PC-3 (cell line): ENCODE measurements around the gene PTDSS2. TPM values are rescaled to one million over a fixed set of nuclear protein-coding genes. Genes with fewer than 3 reads are reported as not detected.

ENCODE experiments used
- ATAC-seq: fragments of 200-7000 bp; cut with Tn5 transposase; 2 replicates; pipeline ENCODE4 v1.9.1; 2020; ENCODE audit warnings: mild to moderate bottlenecking, moderate library complexity
- BruUV-seq: library from RNA; stranded (reverse); fragments of 400-500 nt; replicated peaks from 2 replicates; lab custom pipeline; 2021; lab: Mats Ljungman, UMichigan
- CTCF ChIA-PET: fragments of 300-600 bp; sonication (Branson Sonifier 250); formaldehyde crosslinking; loops from one replicate; lab custom pipeline; 2022; ENCODE audit warnings: antibody characterized with exemption; lab: Charles Lee
- POLR2A ChIA-PET: fragments of 300-600 bp; sonication (Branson Sonifier 250); formaldehyde crosslinking; loops from one replicate; lab custom pipeline; 2022; ENCODE audit warnings: antibody characterized with exemption; ENCODE audit not compliant: unreplicated experiment; lab: Charles Lee
- DNase-seq: peaks from one replicate; pipeline ENCODE4 v3.0.0-alpha.2; 2015
- H2AFZ ChIP-seq: fragments of 300-600 bp; sonication (generic); 2 replicates; pipeline ENCODE4 v1.6.0; 2016; ENCODE audit warnings: antibody characterized with exemption, low read length
- H3F3A ChIP-seq: fragments of 300-600 bp; sonication (generic); one replicate; pipeline ENCODE4 v1.6.0; 2017; ENCODE audit warnings: antibody characterized with exemption, low read length, control low read depth, mild to moderate bottlenecking; ENCODE audit not compliant: unreplicated experiment
- H3K27ac ChIP-seq: fragments of 300-600 bp; sonication (generic); 2 replicates; pipeline ENCODE4 v1.5.1; 2016; ENCODE audit warnings: mild to moderate bottlenecking, low read length
- H3K27me3 ChIP-seq: fragments of 300-600 bp; sonication (generic); 2 replicates; pipeline ENCODE4 v1.6.1; 2016; ENCODE audit warnings: low read length, mixed read lengths
- H3K36me3 ChIP-seq: fragments of 300-600 bp; sonication (generic); 2 replicates; pipeline ENCODE4 v1.6.1; 2016; ENCODE audit warnings: low read depth, mixed run types, low read length, mixed read lengths
- H3K4me1 ChIP-seq: fragments of 300-600 bp; sonication (generic); 2 replicates; pipeline ENCODE4 v1.5.1; 2016; ENCODE audit warnings: low read length; ENCODE audit not compliant: insufficient read depth
- H3K4me2 ChIP-seq: fragments of 300-600 bp; sonication (generic); 2 replicates; pipeline ENCODE4 v1.6.0; 2016; ENCODE audit warnings: low read length
- H3K4me3 ChIP-seq: fragments of 300-600 bp; sonication (generic); 2 replicates; pipeline ENCODE4 v1.5.1; 2016; ENCODE audit warnings: mild to moderate bottlenecking, low read length, mixed read lengths
- H3K79me2 ChIP-seq: fragments of 300-600 bp; sonication (generic); 2 replicates; pipeline ENCODE4 v1.6.1; 2017; ENCODE audit warnings: low read length, mixed read lengths
- H3K9ac ChIP-seq: fragments of 300-600 bp; sonication (generic); 2 replicates; pipeline ENCODE4 v1.6.0; 2016; ENCODE audit warnings: mild to moderate bottlenecking, low read length
- H3K9me2 ChIP-seq: fragments of 300-600 bp; sonication (generic); replicated peaks from 2 replicates; pipeline ENCODE4 v1.6.1; 2016; ENCODE audit warnings: mixed run types, low read length, mixed read lengths
- H3K9me3 ChIP-seq: fragments of 300-600 bp; sonication (generic); 2 replicates; pipeline ENCODE4 v1.6.1; 2016; ENCODE audit warnings: low read length, mixed read lengths
- H4K20me1 ChIP-seq: fragments of 300-600 bp; sonication (generic); 2 replicates; pipeline ENCODE4 v1.6.1; 2016; ENCODE audit warnings: low read length, mixed read lengths
- CTCF ChIP-seq: fragments of 300-600 bp; sonication (generic); conservative IDR thresholded peaks from 2 replicates; pipeline ENCODE4 v1.5.1; 2017; ENCODE audit warnings: antibody characterized with exemption, low read depth, mild to moderate bottlenecking, low read length
- EZH2 ChIP-seq: fragments of 300-600 bp; sonication (generic); IDR thresholded peaks from one replicate; pipeline ENCODE4 v1.6.1; 2017; ENCODE audit warnings: antibody characterized with exemption, mild to moderate bottlenecking, low read length; ENCODE audit not compliant: unreplicated experiment
- EZH2phosphoT487 ChIP-seq: fragments of 300-600 bp; sonication (generic); IDR thresholded peaks from 2 replicates; pipeline ENCODE4 v1.6.1; 2018; ENCODE audit warnings: mild to moderate bottlenecking, antibody characterized with exemption, low read length, borderline replicate concordance
- intact Hi-C: fragments of 100-400 bp; cut with micrococcal nuclease; formaldehyde crosslinking; loops from 2 replicates; pipeline ENCODE4 v1.9.0; 2023
- total RNA-seq: library from RNA; depleted of rRNA; stranded (reverse); fragments of >200 nt; gene quantifications from 2 replicates; pipeline ENCODE4 v1.2.3, GENCODE V29; 2014

Gene PTDSS2
- total RNA-seq, 1 experiment from 2014 or later = 53.0 TPM

GRCh38 chr11:472272-472671 is 22.2 kb downstream of the PTDSS2 start:
- no peak overlapping the region for H3K4me2 ChIP-seq
- no peak overlapping the region for H3K4me3 ChIP-seq
- intact Hi-C loops = no loop called here
- 0 out of 2 replicates have a peak, but pooled peaks cover 4% of the 10 kb centered on the region for H3K79me2 ChIP-seq
- H3K9me2 ChIP-seq = no peaks in the 10 kb centered on the region
- DNase-seq = no peak
- no peak overlapping the region for H2AFZ ChIP-seq
- H3K9ac ChIP-seq = no peak overlapping the region
- no peaks in the 10 kb centered on the region for H3K27me3 ChIP-seq
- no peaks in the 10 kb centered on the region for H4K20me1 ChIP-seq
- no peaks in the 10 kb centered on the region for H3K9me3 ChIP-seq
- no peaks in the 10 kb centered on the region for H3F3A ChIP-seq
- no peak for TF ChIP-seq CTCF
- no peak for TF ChIP-seq EZH2phosphoT487
- TF ChIP-seq EZH2 = no peak
- H3K36me3 ChIP-seq = no peaks in the 10 kb centered on the region
- POLR2A ChIA-PET = no interaction called here
- H3K27ac ChIP-seq = no peak overlapping the region
- ATAC-seq = no peak
- no TSS peak for BruUV-seq
- CTCF ChIA-PET = no interaction called here
- peaks cover 7% of the 10 kb centered on the region; the same call in 1 of the 2 replicates for H3K4me1 ChIP-seq

- H3K9ac ChIP-seq = no peak overlapping the region
- H3F3A ChIP-seq = no peaks in the 10 kb centered on the region
- no peak for ATAC-seq
- no peak overlapping the region for H2AFZ ChIP-seq
- BruUV-seq = no TSS peak
- no peak overlapping the region for H3K4me2 ChIP-seq
- no peaks in the 10 kb centered on the region for H3K9me3 ChIP-seq
- no peak for DNase-seq
- ChIA-PET POLR2A (no interaction called here), CTCF (no interaction called here)
- no peaks in the 10 kb centered on the region for H4K20me1 ChIP-seq
- H3K79me2 ChIP-seq = 0 out of 2 replicates have a peak, but pooled peaks cover 4% of the 10 kb centered on the region
- no peaks in the 10 kb centered on the region for H3K9me2 ChIP-seq
- no peak overlapping the region for H3K4me3 ChIP-seq
- H3K27me3 ChIP-seq = no peaks in the 10 kb centered on the region
- H3K36me3 ChIP-seq = no peaks in the 10 kb centered on the region
- intact Hi-C loops = no loop called here
- H3K4me1 ChIP-seq = peaks cover 7% of the 10 kb centered on the region; the same call in 1 of the 2 replicates
- H3K27ac ChIP-seq = no peak overlapping the region
- TF ChIP-seq CTCF (no peak), EZH2phosphoT487 (no peak), EZH2 (no peak)
Measured at GRCh38 chr11:472816-473215, 22.7 kb downstream of the PTDSS2 start.

DNA sequence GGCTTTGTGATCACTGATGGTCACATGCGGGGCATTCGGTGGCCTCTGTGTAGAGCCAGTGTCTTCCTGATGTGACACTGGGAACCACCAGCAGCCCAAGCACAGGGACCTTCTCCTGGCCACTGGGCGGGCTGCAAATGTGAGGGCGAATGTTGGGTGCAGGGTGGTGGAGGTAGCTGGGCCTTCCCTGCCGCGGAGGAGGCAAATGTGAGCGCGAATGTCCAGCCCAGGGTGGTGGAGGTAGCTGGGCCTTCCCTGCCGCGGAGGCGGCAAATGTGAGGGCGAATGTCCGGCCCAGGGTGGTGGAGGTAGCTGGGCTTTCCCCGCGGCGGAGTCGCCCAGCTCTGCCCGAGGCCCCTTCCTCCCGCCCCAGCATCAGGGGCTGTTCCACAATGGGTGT is 23.3 kb downstream of the PTDSS2 start:
- H2AFZ ChIP-seq = no peak overlapping the region
- DNase-seq (no peak), ATAC-seq (no peak)
- ChIA-PET CTCF (no interaction called here), POLR2A (no interaction called here)
- no peaks in the 10 kb centered on the region for H3K9me3 ChIP-seq
- no peaks in the 10 kb centered on the region for H4K20me1 ChIP-seq
- no peak overlapping the region for H3K4me2 ChIP-seq
- no TSS peak for BruUV-seq
- peaks cover 7% of the 10 kb centered on the region; the same call in 1 of the 2 replicates for H3K4me1 ChIP-seq
- no peaks in the 10 kb centered on the region for H3K27me3 ChIP-seq
- no peak overlapping the region for H3K9ac ChIP-seq
- no peak overlapping the region for H3K27ac ChIP-seq
- H3K79me2 ChIP-seq = 0 out of 2 replicates have a peak, but pooled peaks cover 4% of the 10 kb centered on the region
- no peaks in the 10 kb centered on the region for H3K36me3 ChIP-seq
- H3K9me2 ChIP-seq = no peaks in the 10 kb centered on the region
- no peaks in the 10 kb centered on the region for H3F3A ChIP-seq
- H3K4me3 ChIP-seq = no peak overlapping the region
- intact Hi-C loops = no loop called here
- no peak for TF ChIP-seq EZH2
- no peak for TF ChIP-seq EZH2phosphoT487
